Renal pelvis (tissue), 3 donors: Measurements from ENCODE around the gene MMP12. TPM values are rescaled to one million over a fixed set of nuclear protein-coding genes. Genes with fewer than 3 reads are reported as not detected.

Experiments
- polyA plus RNA-seq, 3 donors: library from polyadenylated mRNA; unstranded; fragments of 120-200 nt; gene quantifications; one replicate each; pipeline ENCODE4 v1.2.1, GENCODE V29; 2013; ENCODE audit not compliant: insufficient read length in 3 of 3

Gene MMP12
- polyA plus RNA-seq, 3 donors = 2.4 to 4.7 (median 4.3) TPM

Other genes starting within 250 kb of the MMP12 start
- gene MMP20, start 249.7 kb downstream of the MMP12 start, polyA plus RNA-seq = not detected
- not detected for gene MMP27, start 169.2 kb downstream of the MMP12 start, polyA plus RNA-seq
- under 1 TPM in 1 of 3 donors, not detected in 2; 0.06 TPM for gene MMP8, start 150.0 kb downstream of the MMP12 start, polyA plus RNA-seq
- gene MMP10, start 94.4 kb downstream of the MMP12 start, polyA plus RNA-seq = under 1 TPM in 1 of 3 donors, not detected in 2; 0.11 TPM
- under 1 TPM in 2 of 3 donors, not detected in 1; 0.21 to 0.27 TPM for gene MMP1, start 76.8 kb downstream of the MMP12 start, polyA plus RNA-seq
- under 1 TPM in 1 of 3 donors, not detected in 2; 0.10 TPM for gene MMP3, start 31.4 kb downstream of the MMP12 start, polyA plus RNA-seq
- gene MMP13, start 80.8 kb upstream of the MMP12 start, polyA plus RNA-seq = under 1 TPM in 1 of 3 donors, not detected in 2; 0.16 TPM
- gene DCUN1D5, start 217.2 kb upstream of the MMP12 start, polyA plus RNA-seq = 10 to 100 TPM; 33.0 to 37.2 (median 35.1) TPM
- 10 to 100 TPM; 35.3 to 44.6 (median 44.6) TPM for gene DYNC2H1, start 234.4 kb upstream of the MMP12 start, polyA plus RNA-seq